ENCODE measurements around the gene EP400. TPM values are rescaled to one million over a fixed set of nuclear protein-coding genes. Genes with fewer than 3 reads are reported as not detected.

The EP400 gene
- total and polyA plus RNA-seq, 7 donors = 8.0 to 24.5 (median 18.4) TPM

GRCh38 chr12:132103542-132104308 is 154.0 kb downstream of the EP400 start:
- Histone ChIP-seq H3K4me3 (no peak overlapping the region), H3K27ac (no peak overlapping the region), H3K9me3 (no peaks in the 10 kb centered on the region), H3K4me1 (peaks cover 4% of the 10 kb centered on the region), H3K27me3 (ENCODE audit: insufficient read depth in 3 of 3, low read length in 2 of 3) (no peaks in the 10 kb centered on the region), H3K36me3 (ENCODE audit: insufficient read depth in 1 of 2, low read depth in 1 of 2) (peaks cover 0 to 16% of the 10 kb centered on the region in 2 donors)
- WGBS, 3 donors = 89 to 93% (median 91%) methylated on average over 25 to 26 of the region's 26 CpGs
- TF ChIP-seq, protein P1, sequence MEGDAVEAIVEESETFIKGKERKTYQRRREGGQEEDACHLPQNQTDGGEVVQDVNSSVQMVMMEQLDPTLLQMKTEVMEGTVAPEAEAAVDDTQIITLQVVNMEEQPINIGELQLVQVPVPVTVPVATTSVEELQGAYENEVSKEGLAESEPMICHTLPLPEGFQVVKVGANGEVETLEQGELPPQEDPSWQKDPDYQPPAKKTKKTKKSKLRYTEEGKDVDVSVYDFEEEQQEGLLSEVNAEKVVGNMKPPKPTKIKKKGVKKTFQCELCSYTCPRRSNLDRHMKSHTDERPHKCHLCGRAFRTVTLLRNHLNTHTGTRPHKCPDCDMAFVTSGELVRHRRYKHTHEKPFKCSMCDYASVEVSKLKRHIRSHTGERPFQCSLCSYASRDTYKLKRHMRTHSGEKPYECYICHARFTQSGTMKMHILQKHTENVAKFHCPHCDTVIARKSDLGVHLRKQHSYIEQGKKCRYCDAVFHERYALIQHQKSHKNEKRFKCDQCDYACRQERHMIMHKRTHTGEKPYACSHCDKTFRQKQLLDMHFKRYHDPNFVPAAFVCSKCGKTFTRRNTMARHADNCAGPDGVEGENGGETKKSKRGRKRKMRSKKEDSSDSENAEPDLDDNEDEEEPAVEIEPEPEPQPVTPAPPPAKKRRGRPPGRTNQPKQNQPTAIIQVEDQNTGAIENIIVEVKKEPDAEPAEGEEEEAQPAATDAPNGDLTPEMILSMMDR (IDR thresholded peaks at IDR 0.05) = no peak
- intact Hi-C loops (cut with DNase I) = no loop called here
- no peak for DNase-seq
- ATAC-seq = no peak

- Histone ChIP-seq H3K36me3 (ENCODE audit: insufficient read depth in 1 of 2, low read depth in 1 of 2) (peaks cover 4 to 28% of the 10 kb centered on the region in 2 donors), H3K4me1 (peaks cover 4% of the 10 kb centered on the region), H3K27ac (no peak overlapping the region), H3K9me3 (no peaks in the 10 kb centered on the region), H3K4me3 (no peak overlapping the region), H3K27me3 (ENCODE audit: insufficient read depth in 3 of 3, low read length in 2 of 3) (no peaks in the 10 kb centered on the region)
- ATAC-seq = peak; percentile 49 to 72 (median 61)
- WGBS, 3 donors = 35 to 53% (median 47%) methylated on average over 6 of the region's 6 CpGs
- no peak for DNase-seq
- TF ChIP-seq, protein P1 (IDR thresholded peaks at IDR 0.05) = no peak
- intact Hi-C loops (cut with DNase I) = no loop called here
Observed at GRCh38 chr12:132105467-132105866, 155.7 kb downstream of the EP400 start.

DNA sequence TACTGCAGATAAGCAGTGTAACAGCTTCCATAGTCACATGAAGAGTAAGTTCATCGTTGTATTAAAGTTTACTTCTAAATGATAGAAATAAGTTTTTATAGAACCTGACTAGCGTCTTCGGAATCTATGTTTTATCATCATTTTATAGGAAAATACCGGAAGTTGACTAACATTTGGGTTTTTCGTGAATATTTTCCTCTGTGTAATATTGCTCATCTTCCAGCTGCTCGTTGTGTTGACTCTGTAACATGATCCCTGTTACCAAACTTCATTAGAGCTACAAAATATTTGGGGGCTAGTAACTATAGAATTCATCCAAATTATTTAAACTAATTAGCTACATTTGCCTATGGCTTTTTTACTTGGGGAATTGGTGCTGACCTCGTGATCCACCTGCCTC is 157.2 kb downstream of the EP400 start:
- Histone ChIP-seq H3K27me3 (ENCODE audit: insufficient read depth in 3 of 3, low read length in 2 of 3) (no peaks in the 10 kb centered on the region), H3K36me3 (ENCODE audit: insufficient read depth in 1 of 2, low read depth in 1 of 2) (peaks cover 4 to 38% of the 10 kb centered on the region in 2 donors), H3K9me3 (no peaks in the 10 kb centered on the region), H3K4me1 (peaks cover 4% of the 10 kb centered on the region), H3K27ac (no peak overlapping the region), H3K4me3 (no peak overlapping the region)
- 95 to 96% (median 96%) methylated on average over 7 of the region's 7 CpGs for WGBS, 3 donors
- intact Hi-C loops (cut with DNase I) = no loop called here
- TF ChIP-seq, protein P1 (IDR thresholded peaks at IDR 0.05) = no peak
- DNase-seq (no peak), ATAC-seq (no peak)

GRCh38 chr12:132108211-132108832 is 158.6 kb downstream of the EP400 start:
- ATAC-seq = no peak
- intact Hi-C loops (cut with DNase I) = no loop called here
- Histone ChIP-seq H3K9me3 (no peaks in the 10 kb centered on the region), H3K4me3 (no peak overlapping the region), H3K27me3 (ENCODE audit: insufficient read depth in 3 of 3, low read length in 2 of 3) (no peaks in the 10 kb centered on the region), H3K27ac (no peak overlapping the region), H3K36me3 (ENCODE audit: insufficient read depth in 1 of 2, low read depth in 1 of 2) (peaks cover 4 to 43% of the 10 kb centered on the region in 2 donors), H3K4me1 (peaks cover 4% of the 10 kb centered on the region)
- TF ChIP-seq, protein P1 (IDR thresholded peaks at IDR 0.05) = no peak
- DNase-seq = no peak
- WGBS, 3 donors = 78 to 83% (median 81%) methylated on average over 16 of the region's 16 CpGs
